Epidermal melanocyte (primary cell): Measurements from ENCODE around the gene LBH.

Experiments used
- DNase-seq: peaks from one replicate; pipeline ENCODE4 v3.0.0; 2011; ENCODE audit warnings: low spot score; ENCODE audit not compliant: insufficient read length

The LBH gene

GRCh38 chr2:30301551-30301950, 70.2 kb downstream of the LBH start:
- DNase-seq, result no peak

GRCh38 chr2:30302566-30302965, 71.2 kb downstream of the LBH start:
- DNase-seq, result no peak

- DNase-seq, result no peak
These were observed 71.8 kb downstream of the LBH start for GRCh38 chr2:30303095-30303494.

GRCh38 chr2:30305235-30305634, 73.9 kb downstream of the LBH start:
- DNase-seq, result no peak

GRCh38 chr2:30306522-30306921, 75.2 kb downstream of the LBH start:
- DNase-seq, result no peak

GRCh38 chr2:30308280-30308679, 76.9 kb downstream of the LBH start:
- DNase-seq, result no peak
